Epithelial cell of esophagus (primary cell): ENCODE data around the gene ERN1.

Source experiments
- DNase-seq: peaks from one replicate; pipeline ENCODE4 v3.0.0; 2010; ENCODE audit warnings: low read depth
- H3K4me3 ChIP-seq: 2 replicates; pipeline ENCODE4 v1.5.1; 2011; ENCODE audit warnings: mild to moderate bottlenecking, low read length, control low read depth
- TF ChIP-seq, protein P1 (sequence below): IDR thresholded peaks from 2 replicates; pipeline ENCODE4 v1.5.1; 2011; ENCODE audit warnings: low read depth, mild to moderate bottlenecking, low read length, control low read depth, inconsistent platforms; ENCODE audit not compliant: insufficient read depth; ENCODE audit errors: missing control alignments

Gene ERN1

GRCh38 chr17:64148017-64148631, 18.2 kb upstream of the ERN1 start:
- no peak for DNase-seq
- no peak overlapping the region for H3K4me3 ChIP-seq
- TF ChIP-seq, protein P1, sequence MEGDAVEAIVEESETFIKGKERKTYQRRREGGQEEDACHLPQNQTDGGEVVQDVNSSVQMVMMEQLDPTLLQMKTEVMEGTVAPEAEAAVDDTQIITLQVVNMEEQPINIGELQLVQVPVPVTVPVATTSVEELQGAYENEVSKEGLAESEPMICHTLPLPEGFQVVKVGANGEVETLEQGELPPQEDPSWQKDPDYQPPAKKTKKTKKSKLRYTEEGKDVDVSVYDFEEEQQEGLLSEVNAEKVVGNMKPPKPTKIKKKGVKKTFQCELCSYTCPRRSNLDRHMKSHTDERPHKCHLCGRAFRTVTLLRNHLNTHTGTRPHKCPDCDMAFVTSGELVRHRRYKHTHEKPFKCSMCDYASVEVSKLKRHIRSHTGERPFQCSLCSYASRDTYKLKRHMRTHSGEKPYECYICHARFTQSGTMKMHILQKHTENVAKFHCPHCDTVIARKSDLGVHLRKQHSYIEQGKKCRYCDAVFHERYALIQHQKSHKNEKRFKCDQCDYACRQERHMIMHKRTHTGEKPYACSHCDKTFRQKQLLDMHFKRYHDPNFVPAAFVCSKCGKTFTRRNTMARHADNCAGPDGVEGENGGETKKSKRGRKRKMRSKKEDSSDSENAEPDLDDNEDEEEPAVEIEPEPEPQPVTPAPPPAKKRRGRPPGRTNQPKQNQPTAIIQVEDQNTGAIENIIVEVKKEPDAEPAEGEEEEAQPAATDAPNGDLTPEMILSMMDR: no peak

DNA sequence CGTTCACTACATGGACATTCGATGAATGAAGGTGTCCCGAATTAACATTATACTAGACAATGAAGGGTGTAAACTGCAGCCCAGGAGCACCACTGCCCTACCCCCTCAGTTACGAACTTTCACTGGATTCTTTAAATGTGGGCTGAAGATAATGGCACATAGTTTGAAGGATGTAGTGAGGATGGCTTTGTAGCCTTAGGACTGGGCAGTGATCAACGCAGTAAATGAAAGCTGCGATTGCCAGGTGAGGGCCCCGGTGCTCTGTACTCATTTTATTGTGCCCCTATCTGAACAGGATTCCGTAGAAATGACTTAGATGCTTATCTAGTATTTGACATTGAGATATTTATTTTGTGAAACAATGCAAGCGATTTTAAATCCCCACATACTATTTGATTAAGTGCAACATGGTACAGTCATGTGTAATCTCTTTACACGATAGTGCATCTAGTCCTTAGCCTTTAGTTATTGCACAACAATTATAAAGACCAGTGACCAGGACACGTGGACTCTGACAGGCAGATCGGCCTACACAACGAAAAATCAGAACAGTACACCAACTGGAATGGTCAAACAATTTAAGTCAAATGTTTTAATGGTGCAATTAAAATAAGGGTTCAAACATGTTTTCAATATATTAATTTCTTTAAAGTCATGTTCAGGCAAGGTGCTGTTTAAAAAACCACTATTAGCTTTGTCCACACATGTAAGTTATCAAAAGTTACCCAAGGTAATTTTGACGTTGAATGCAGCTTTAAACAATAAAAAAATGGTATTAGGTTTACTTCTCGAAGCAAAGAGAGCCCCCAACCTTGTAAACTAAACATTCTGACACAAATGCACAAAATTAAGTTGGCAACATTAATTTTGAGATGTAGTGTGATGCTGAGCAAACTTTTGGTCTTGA, 17.4 kb upstream of the ERN1 start:
- TF ChIP-seq, protein P1: no peak
- no peak for DNase-seq
- peak overlapping the region; percentile 81 for H3K4me3 ChIP-seq

- H3K4me3 ChIP-seq: peak overlapping the region; percentile 81
- TF ChIP-seq, protein P1: no peak
- DNase-seq: peak; percentile 92
Observed at GRCh38 chr17:64146418-64147109, 16.6 kb upstream of the ERN1 start.

DNA sequence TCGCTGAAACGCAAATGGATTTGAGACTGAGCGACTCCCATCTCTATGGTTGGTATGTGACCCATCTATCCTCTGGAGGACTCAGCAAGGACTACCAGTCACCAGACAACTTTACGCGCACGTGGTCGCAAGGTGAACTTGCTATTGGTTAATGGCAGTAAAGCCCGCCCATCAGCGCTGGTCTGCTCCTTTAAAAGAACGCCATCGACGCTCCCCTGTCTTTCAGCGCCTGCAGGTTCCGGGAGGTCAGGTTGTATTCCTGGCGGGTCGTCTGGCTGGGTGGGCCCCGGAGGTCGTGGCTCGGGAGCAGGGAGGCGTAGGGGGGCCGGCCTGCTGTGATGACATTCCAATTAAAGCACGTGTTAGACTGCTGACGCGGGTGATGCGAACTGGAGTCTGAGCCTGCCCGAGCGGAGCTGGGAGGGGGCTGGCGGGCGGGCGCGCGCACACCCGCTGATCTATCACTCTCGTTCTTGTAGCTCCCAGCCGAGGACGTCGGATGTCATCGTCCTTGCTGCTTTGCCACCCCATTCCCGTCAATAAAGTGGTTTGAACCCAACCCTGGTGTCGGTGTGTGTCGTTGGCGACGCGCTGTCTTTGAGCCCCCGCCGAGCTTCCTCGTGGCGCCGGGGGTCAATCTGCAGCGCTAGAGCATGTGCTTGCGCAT, 15.9 kb upstream of the ERN1 start:
- peak; percentile 100 for DNase-seq
- TF ChIP-seq, protein P1: peak; percentile 25
- H3K4me3 ChIP-seq: peak overlapping the region; percentile 81

DNA sequence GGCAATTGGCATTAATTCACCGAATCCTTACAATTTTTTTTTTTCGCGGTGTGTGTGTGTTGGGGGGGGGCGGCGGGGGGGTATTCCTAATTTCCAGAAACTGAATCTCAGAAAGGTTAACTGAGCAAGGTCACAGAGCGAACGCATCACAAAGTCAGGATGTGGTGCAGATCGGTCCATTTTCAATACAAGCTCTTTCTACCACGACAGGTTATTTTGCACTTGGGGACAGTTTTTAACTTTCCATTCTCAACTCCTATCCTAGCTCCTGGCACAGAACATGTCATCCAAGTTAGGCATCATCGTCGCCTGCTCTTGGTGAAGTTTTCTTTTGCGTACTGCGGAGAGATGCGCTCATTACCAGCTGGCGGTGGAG, 15.4 kb upstream of the ERN1 start:
- DNase-seq: no peak
- TF ChIP-seq, protein P1: no peak
- peak overlapping the region; percentile 81 for H3K4me3 ChIP-seq

GRCh38 chr17:64139542-64139941, 9.6 kb upstream of the ERN1 start:
- TF ChIP-seq, protein P1: no peak
- no peak for DNase-seq

More at GRCh38 chr17:64139542-64139941, 9.6 kb upstream of the ERN1 start:
- H3K4me3 ChIP-seq: no peak overlapping the region
